Activated T-helper 1 cell treated with anti-CD3 and anti-CD28 coated beads, Interleukin-12 subunit alpha, Interleukin-12 subunit beta, Interleukin-2, Interleukin-4 antibody, amounts not matched to agents 30 ng/mL and 10 ng/mL and 1 ng/mL, durations not matched to agents 14 hours and 24 hours and 36 hours (primary cell): ENCODE results near the gene METTL23. TPM values are rescaled to one million over a fixed set of nuclear protein-coding genes. Genes with fewer than 3 reads are reported as not detected.
"Not testable (repeated sequence)": the region's sequence is repeated elsewhere in the genome, so short reads cannot be mapped to it uniquely, and the experiment has no call there.

Experiments
- DNase-seq: peaks from one replicate; pipeline ENCODE4 v3.0.0; 2021; ENCODE audit warnings: low spot score
- H3K27ac Mint-ChIP-seq: one replicate; pipeline ENCODE4 v1.8.0; 2021; ENCODE audit warnings: mild to moderate bottlenecking, mixed read lengths
- H3K27me3 Mint-ChIP-seq: one replicate; pipeline ENCODE4 v1.8.0; 2022; ENCODE audit warnings: mild to moderate bottlenecking, moderate library complexity, mixed read lengths; ENCODE audit not compliant: insufficient read depth
- H3K36me3 Mint-ChIP-seq: one replicate; pipeline ENCODE4 v1.8.0; 2021; ENCODE audit warnings: low read depth, mixed read lengths
- H3K4me1 Mint-ChIP-seq: one replicate; pipeline ENCODE4 v1.8.0; 2021; ENCODE audit warnings: low read depth, mixed read lengths
- H3K4me3 Mint-ChIP-seq: one replicate; pipeline ENCODE4 v1.8.0; 2021; ENCODE audit warnings: mild to moderate bottlenecking, moderate library complexity, mixed read lengths
- H3K9me3 Mint-ChIP-seq: one replicate; pipeline ENCODE4 v1.8.0; 2021; ENCODE audit warnings: mixed read lengths
- intact Hi-C: fragments of 100-400 bp; cut with micrococcal nuclease; formaldehyde crosslinking; loops from one replicate; pipeline ENCODE4 v1.15.1; 2024
- total RNA-seq: library from RNA; stranded (reverse); gene quantifications from 2 replicates; pipeline ENCODE4 v1.2.3, GENCODE V29; 2022

METTL23 gene
- total RNA-seq, 1 donor from 2014 or later: 38.2 TPM

DNA sequence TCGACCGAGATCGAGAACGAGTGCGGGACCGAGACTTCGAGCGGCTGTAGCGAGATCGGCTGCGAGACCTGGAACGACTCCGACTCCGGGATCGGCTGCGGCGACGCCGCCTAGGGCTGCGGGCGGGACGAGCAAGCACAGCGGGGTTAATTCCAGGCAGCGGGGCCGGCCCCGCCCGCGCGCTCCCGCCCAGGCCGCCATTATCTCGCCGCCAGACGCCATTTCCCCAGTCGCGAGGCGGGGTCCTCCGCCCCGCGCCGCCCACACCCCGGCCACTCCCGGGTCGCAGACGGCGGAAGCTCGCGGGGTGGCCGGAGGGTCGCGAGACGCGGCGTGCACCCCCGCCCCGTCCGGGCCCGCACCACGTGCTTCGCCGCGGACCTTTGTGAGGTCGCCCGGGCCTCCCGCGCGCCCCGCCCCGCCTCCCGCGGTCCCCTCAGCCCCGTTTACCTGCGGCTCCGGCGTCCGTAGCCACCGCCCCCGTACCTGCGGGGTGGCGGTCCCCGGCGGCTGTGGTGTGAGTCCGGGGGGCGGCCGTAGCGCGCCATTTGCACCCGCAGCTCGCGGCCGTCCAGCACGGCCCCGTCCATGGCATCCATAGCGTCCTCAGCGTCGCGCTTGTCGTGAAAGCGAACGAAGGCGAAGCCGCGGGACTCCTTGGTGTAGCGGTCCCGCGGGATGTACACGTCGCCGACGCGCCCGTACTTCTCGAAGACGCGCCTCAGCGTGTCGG, 9.9 kb downstream of the METTL23 start:
- peak; percentile 62 for DNase-seq
- H3K4me3 Mint-ChIP-seq: peak overlapping the region; percentile 100
- intact Hi-C loops: loop anchor here (1.0 to 5.0 kb wide), 9 partner anchors 10 to 1392 kb away; partner anchors contain the start of genes JMJD6, METTL23, TMC6 and UBALD2
- peak overlapping the region; percentile 99 for H3K27ac Mint-ChIP-seq
- H3K36me3 Mint-ChIP-seq: peaks cover 48% of the 10 kb centered on the region
- no peaks in the 10 kb centered on the region for H3K9me3 Mint-ChIP-seq
- peaks cover 49% of the 10 kb centered on the region for H3K4me1 Mint-ChIP-seq
- H3K27me3 Mint-ChIP-seq: no peaks in the 10 kb centered on the region

DNA sequence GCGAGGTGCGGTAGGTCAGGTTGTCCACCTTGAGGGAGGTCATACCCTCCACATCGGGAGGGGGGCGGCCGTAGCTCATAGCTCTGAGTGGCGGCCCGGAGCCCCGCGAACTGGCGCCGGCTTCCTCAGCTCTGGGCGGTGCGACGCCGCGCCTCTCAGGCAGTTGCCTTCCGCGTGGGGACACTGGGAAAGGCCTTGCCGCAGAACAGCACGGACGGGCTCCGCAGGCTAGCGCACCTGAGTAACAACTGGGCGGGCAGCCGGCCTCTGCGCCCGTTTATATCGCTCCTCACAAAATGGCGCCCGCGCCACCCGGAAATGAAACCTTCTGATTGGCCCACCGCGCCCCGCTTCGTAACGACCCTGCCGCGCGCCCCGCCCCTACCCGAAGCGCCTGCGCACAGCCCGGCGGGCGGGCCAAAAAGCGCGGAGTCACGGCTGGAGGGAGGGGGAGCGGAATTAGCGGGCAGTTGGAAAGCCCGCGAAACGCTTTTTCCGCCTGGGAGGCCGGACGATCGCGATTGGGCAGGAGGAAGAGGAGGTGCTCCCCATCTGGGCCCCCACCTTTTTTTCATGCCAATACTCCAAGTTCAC, 10.5 kb downstream of the METTL23 start, which contains the start of gene SRSF2:
Gene SRSF2 (minus strand): TSS at position 250 of the 594 bp plus-strand sequence. CDS start 171 bp downstream, at position 79.
- Mint-ChIP-seq H3K27ac (peak within 1 kb of the TSS; percentile 99), H3K9me3 (no peaks in the 10 kb centered on the region), H3K4me3 (peak within 1 kb of the TSS; percentile 100), H3K36me3 (peaks cover 48% of the 10 kb centered on the region), H3K27me3 (no peaks in the 10 kb centered on the region), H3K4me1 (peaks cover 49% of the 10 kb centered on the region)
- DNase-seq: peak; percentile 100
- intact Hi-C loops: loop anchor here (1.0 to 5.0 kb wide), 9 partner anchors 11 to 1392 kb away; partner anchors contain the start of genes JMJD6, METTL23, TMC6 and UBALD2

DNA sequence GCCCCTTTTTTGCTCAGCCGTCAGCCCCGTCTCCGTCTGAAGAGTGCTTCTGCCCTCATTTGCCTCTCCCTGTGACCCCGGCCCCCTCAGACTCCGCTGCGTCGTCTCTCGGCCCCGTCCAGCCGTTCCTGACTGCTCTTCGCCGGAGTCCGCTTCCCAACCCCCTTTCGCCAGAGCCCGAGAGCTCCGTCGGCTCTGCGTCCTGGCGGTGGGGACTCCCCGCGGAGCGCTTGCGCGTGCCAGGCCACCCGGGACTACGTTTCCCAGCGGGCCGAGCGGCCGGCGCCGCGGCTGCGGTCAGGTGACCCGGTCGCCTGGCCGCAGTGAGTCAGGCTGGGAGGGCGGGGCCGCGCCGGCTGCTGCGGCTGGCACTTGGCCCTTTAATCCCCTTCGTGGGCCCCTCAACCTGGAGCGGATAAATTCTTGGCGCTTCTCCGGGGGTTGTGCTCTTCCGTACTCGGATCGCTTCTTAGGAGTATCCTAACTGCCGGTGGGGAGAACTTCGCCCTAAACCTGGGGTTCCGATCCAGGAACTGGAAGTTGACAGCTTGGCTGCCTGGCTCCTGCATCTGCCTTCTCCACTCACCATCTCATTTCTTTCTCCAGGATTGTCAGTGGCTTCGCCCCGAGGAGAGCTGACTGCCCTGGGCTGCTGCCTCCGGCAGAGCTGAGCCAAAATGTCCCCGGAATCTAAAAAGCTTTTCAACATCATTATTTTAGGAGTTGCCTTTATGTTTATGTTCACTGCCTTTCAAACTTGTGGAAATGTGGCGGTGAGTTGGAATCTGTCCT, 11.2 kb downstream of the METTL23 start, which contains the start of gene MFSD11:
Gene MFSD11 (plus strand): TSS at position 444 of the 792 bp plus-strand sequence. CDS start 234 bp downstream, at position 678.
- intact Hi-C loops: loop anchor here (1.0 to 5.0 kb wide), 10 partner anchors 12 to 1391 kb away; partner anchors contain the start of genes JMJD6, METTL23, TMC6 and UBALD2
- Mint-ChIP-seq H3K27me3 (no peaks in the 10 kb centered on the region), H3K4me1 (peaks cover 47% of the 10 kb centered on the region), H3K27ac (peak within 1 kb of the TSS; percentile 98), H3K9me3 (no peaks in the 10 kb centered on the region), H3K36me3 (peaks cover 44% of the 10 kb centered on the region), H3K4me3 (peak within 1 kb of the TSS; percentile 93)
- DNase-seq: peak; percentile 91

DNA sequence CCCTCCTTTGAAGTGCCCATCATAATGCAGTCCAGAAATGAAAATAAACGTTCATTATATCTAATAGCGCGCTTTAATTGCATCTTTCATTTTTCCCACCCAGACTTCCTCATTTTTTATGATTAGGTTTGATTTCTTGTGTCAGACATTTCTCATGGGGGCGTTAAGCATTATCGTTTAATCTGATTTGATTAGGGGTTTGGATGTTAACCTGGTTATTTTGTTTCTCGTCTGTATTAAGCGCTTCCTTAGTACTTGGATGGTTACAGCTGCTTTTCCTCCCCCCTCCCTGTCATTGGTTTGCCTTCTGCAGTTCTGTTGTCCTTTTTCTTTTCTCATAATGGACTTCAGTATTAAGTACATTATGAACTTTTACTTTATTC, 11.8 kb downstream of the METTL23 start:
- Mint-ChIP-seq H3K4me1 (peaks cover 41% of the 10 kb centered on the region), H3K27ac (peak overlapping the region; percentile 98), H3K27me3 (no peaks in the 10 kb centered on the region), H3K4me3 (peak overlapping the region; percentile 93), H3K9me3 (no peaks in the 10 kb centered on the region), H3K36me3 (peaks cover 38% of the 10 kb centered on the region)
- no peak for DNase-seq
- intact Hi-C loops: loop anchor here (2.0 to 5.0 kb wide), 4 partner anchors 52 to 956 kb away; partner anchors contain the start of genes UBALD2, UBE2O and UNK

DNA sequence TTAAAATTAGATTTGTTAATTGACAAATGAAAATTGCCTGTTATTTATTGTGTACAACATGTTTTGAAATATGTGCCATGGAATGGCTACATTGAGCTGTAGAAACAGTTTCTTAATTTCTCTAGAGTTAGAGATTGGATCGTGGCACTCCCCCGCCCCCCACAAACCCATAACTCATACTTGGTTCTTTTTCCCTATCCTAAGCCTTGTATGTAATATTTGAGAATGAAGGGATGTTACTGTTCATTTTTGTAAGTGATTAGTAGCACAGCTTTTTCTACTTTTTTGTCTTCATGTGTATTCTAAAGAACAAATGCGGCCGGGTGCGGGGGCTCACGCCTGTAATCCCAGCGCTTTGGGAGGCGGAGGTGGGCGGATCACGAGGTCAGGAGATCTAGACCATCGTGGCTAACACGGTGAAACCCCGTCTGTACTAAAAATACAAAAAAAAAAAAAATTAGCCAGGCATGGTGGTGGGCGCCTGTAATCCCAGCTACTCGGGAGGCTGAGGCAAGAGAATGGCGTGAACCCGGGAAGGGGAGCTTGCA, 13.0 kb downstream of the METTL23 start:
- H3K4me1 Mint-ChIP-seq: peaks cover 33% of the 10 kb centered on the region
- not testable (repeated sequence) for DNase-seq, H3K27me3 Mint-ChIP-seq, H3K27ac Mint-ChIP-seq, H3K9me3 Mint-ChIP-seq, H3K4me3 Mint-ChIP-seq
- intact Hi-C loops: loop anchor here (2.0 to 5.0 kb wide), 4 partner anchors 51 to 957 kb away; partner anchors contain the start of genes UBALD2, UBE2O and UNK
- peaks cover 32% of the 10 kb centered on the region for H3K36me3 Mint-ChIP-seq

DNA sequence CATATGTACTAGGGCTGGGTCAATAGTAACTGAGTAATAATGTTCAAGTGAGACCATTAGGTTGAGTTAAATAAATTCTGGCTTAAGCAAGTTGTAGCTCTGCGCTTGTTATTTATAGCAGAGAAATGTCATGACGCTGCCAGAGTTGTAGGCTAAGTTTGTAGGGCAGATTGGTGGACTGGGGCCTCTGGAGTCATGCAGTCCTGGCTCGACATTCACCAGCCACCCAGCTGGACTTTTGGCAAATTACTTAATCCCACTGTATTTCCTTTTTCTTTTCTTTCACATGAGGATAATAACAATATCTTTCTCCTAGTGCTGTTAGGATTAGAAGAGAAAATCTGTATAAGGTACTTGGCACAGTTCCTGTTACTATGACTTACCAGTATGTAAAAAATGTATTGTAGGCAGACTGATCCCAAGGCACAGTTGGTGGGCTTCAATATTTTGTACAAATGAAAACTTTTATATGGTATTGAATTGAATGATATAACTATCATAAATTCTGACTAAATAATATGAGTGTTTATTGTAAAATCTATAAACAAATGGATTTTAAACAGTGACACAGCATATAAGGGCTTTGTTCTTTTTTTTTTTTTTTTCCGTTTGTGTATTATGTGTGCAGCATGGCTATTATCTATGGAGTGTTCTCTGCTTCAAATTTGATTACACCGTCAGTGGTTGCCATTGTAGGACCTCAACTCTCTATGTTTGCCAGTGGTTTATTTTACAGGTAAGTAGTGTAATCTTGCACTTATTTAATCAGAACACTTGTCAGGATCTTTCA, 13.9 kb downstream of the METTL23 start:
- Mint-ChIP-seq H3K27ac (no peak overlapping the region), H3K9me3 (no peaks in the 10 kb centered on the region), H3K27me3 (no peaks in the 10 kb centered on the region), H3K36me3 (peaks cover 30% of the 10 kb centered on the region), H3K4me3 (no peak overlapping the region), H3K4me1 (peaks cover 37% of the 10 kb centered on the region)
- DNase-seq: no peak
- intact Hi-C loops: no loop called here

DNA sequence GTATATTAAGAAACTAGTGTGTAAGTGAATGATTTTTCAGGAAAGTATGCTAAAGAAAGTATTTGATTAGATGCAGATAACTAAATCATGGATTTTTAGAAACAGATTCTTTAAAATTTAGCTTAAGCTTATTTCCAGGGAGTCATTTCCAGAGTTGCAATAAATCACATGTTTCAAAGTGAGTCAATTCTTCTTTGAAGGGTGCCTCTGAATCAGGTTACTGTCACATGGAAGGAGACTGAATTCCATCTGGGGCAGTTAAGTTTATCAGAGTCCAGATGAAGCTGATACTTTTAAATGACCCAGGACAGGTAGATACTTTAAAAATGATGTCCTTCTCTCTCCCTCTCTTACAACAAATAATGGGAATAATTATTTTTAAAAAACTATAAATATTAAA, 16.3 kb downstream of the METTL23 start:
- Mint-ChIP-seq H3K27me3 (no peaks in the 10 kb centered on the region), H3K9me3 (no peaks in the 10 kb centered on the region), H3K4me3 (no peak overlapping the region), H3K36me3 (peaks cover 29% of the 10 kb centered on the region), H3K4me1 (peaks cover 46% of the 10 kb centered on the region), H3K27ac (no peak overlapping the region)
- intact Hi-C loops: no loop called here
- no peak for DNase-seq

DNA sequence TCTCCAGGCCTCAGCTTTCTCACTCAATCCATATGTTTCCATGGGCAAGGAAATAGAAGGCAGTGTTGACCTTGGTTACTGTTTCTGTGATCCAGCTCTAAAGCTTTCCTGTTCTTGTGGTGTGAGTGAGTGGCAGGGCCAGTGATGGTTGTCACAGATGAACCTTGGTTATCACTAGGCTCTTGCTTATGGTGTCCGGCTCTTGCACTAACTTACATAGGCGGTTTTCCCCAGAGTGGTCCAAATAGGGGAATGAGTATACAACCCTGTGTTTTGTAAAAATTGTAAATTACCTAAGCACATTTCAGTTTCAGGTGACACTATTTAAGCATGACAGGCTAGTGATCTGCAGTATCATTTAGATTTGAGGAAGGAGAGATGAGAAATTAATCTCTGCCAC, 18.1 kb downstream of the METTL23 start:
- Mint-ChIP-seq H3K4me1 (peaks cover 28% of the 10 kb centered on the region), H3K27me3 (no peaks in the 10 kb centered on the region), H3K9me3 (no peaks in the 10 kb centered on the region), H3K27ac (no peak overlapping the region), H3K36me3 (peaks cover 36% of the 10 kb centered on the region), H3K4me3 (no peak overlapping the region)
- intact Hi-C loops: no loop called here
- no peak for DNase-seq

DNA sequence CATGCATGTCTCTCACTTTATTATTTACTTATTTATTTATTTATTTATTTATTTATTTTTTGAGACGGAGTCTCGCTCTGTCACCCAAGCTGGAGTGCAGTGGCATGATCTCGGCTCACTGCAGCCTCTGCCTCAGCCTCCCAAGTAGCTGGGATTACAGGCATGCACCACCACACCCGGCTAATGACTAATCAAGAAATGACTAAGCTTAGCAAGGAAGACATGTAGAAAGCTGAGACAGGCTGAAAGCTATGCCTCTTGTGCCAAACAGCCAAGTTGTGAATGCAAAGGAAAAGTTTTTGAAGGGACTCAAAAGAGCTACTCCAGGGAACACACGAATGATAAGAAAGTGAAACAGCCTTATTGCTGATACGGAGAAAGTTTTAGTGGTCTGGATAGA, 19.1 kb downstream of the METTL23 start:
- intact Hi-C loops, H3K27ac Mint-ChIP-seq, H3K9me3 Mint-ChIP-seq, H3K27me3 Mint-ChIP-seq, H3K4me3 Mint-ChIP-seq, DNase-seq: not testable (repeated sequence)
- peaks cover 38% of the 10 kb centered on the region for H3K36me3 Mint-ChIP-seq
- peaks cover 27% of the 10 kb centered on the region for H3K4me1 Mint-ChIP-seq

DNA sequence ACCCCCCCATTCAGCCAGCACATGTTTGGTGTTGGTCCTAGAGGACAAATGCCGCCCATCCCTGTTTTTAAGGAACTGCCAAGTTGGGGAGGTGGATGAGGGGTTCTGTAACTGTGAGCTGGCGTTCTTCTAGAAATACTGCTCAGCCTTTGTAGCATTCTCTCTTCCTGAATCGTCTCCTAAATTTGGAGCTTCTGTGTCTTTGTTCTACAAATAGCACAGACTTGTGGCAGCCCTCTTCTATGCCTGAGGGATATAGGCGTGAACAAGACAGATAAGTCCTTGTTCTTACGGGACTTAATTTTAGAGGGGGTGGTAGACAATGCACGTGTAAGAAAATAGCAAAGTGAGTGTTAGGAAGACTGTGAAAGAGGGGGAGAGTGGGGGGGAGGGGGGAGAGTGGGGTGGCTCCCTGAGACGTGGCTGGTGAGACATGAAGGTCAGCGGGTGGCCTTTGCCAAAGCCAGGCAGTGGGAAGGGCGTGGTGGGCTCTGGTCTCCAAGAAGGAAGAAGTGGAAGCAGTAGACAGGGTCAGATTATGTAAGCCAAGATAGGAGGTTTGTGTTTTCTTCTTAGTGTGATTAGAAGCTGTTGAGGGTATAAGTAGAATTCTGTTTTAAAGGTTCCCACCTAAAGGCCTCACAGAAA, 21.2 kb downstream of the METTL23 start:
- H3K9me3 Mint-ChIP-seq: no peaks in the 10 kb centered on the region

DNA sequence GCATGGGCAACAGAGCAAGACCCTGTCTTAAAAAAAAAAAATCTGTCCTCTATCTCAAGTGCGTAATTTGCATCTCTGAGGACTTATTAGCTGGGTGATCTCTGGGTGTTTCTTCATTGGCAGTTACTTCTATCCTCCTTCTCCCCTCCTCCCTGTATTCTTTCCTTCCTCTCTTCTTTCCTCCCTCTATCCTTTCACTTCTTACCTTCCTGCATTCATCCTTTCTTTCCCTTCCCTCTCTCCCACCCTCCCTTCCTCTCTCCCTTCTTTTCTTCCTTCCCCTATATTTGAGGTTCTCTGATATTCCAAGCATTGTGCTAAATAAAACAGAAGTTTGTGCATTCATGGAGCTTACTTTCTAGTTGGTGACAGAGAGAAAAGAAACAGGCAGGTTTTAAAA, 22.0 kb downstream of the METTL23 start:
- peaks cover 41% of the 10 kb centered on the region for H3K4me1 Mint-ChIP-seq
- intact Hi-C loops: no loop called here
- H3K4me3 Mint-ChIP-seq: no peak overlapping the region
- no peak for DNase-seq
- H3K36me3 Mint-ChIP-seq: peaks cover 34% of the 10 kb centered on the region
- H3K9me3 Mint-ChIP-seq: no peaks in the 10 kb centered on the region
- H3K27ac Mint-ChIP-seq: no peak overlapping the region
- H3K27me3 Mint-ChIP-seq: no peaks in the 10 kb centered on the region

More for the DNA sequence above, 21.2 kb downstream of the METTL23 start:
- no peak for DNase-seq
- Mint-ChIP-seq H3K27ac (no peak overlapping the region), H3K27me3 (no peaks in the 10 kb centered on the region), H3K4me3 (no peak overlapping the region), H3K4me1 (peaks cover 32% of the 10 kb centered on the region), H3K36me3 (peaks cover 31% of the 10 kb centered on the region)
- intact Hi-C loops: no loop called here
